ENCODE data around the gene DNAH6. TPM values are rescaled to one million over a fixed set of nuclear protein-coding genes. Genes with fewer than 3 reads are reported as not detected.

The DNAH6 gene
- total RNA-seq, 1 experiment from 2014 or later, result 0.26 TPM

- Mint-ChIP-seq H3K9me3 (peaks cover 21 to 23% of the 10 kb centered on the region in 2 experiments; a peak in 4 of 5 replicates), H3K27ac (no peak overlapping the region), H3K4me1 (peaks cover 3 to 8% of the 10 kb centered on the region in 2 experiments; a peak in 3 of 4 replicates), H3K36me3 (ENCODE audit: insufficient read depth in 1 of 3, low read depth in 3 of 3) (peaks cover 5 to 15% (median 7%) of the 10 kb centered on the region in 3 experiments; a peak in 5 of 7 replicates), H3K4me3 (no peak overlapping the region), H3K27me3 (ENCODE audit: low read depth) (peaks cover 2% of the 10 kb centered on the region; the same call in 1 of the 2 replicates)
- Histone ChIP-seq H3K18ac (ENCODE audit: insufficient read length, low read depth, low read length) (no peak overlapping the region), H3K27ac (ENCODE audit: insufficient read length, low read depth, low read length) (no peak overlapping the region), H4K5ac (ENCODE audit: insufficient read length, low read depth, low read length) (no peak overlapping the region), H4K20me1 (ENCODE audit: control insufficient read depth, insufficient read depth, insufficient read length) (no peaks in the 10 kb centered on the region), H2BK15ac (ENCODE audit: low read depth, low read length) (no peak overlapping the region), H3K9ac (ENCODE audit: extremely low read depth, insufficient read length, low read length) (no peak overlapping the region), H2BK120ac (ENCODE audit: low read depth, low read length, poor library complexity, severe bottlenecking) (no peak overlapping the region), H3K14ac (ENCODE audit: insufficient read depth, low read length) (no peak overlapping the region), H3K4me1 (ENCODE audit: insufficient read depth, low read length) (peaks cover 2% of the 10 kb centered on the region; the same call in 1 of the 2 replicates), H3K79me2 (ENCODE audit: insufficient read depth, low read length) (no peaks in the 10 kb centered on the region), H3K4me2 (ENCODE audit: insufficient read depth, insufficient read length, low read length) (no peak overlapping the region), H3K23me2 (ENCODE audit: insufficient read length, low read depth, low read length, poor library complexity, severe bottlenecking) (no peaks in the 10 kb centered on the region), H3K9me3 (ENCODE audit: control insufficient read depth, low read depth, low read length) (no peaks in the 10 kb centered on the region), H2BK12ac (ENCODE audit: insufficient read length, low read depth, low read length) (no peak overlapping the region), H3T11ph (ENCODE audit: low read length) (no peak overlapping the region), H3K23ac (ENCODE audit: insufficient read length, low read depth, low read length) (no peak overlapping the region), H2AK5ac (ENCODE audit: insufficient read length, low read length) (no peak overlapping the region), H2BK20ac (ENCODE audit: low read depth, low read length, poor library complexity, severe bottlenecking) (no peak overlapping the region), H3K56ac (ENCODE audit: insufficient read length, low read depth, low read length) (no peak overlapping the region), H2BK5ac (ENCODE audit: insufficient read length, low read length) (no peak overlapping the region), H2AFZ (ENCODE audit: low read length) (no peak overlapping the region), H3K4ac (ENCODE audit: low read depth, low read length) (no peak overlapping the region), H3K79me1 (ENCODE audit: insufficient read depth, low read depth, low read length, poor library complexity, severe bottlenecking) (no peaks in the 10 kb centered on the region), H3K27me3 (ENCODE audit: insufficient read depth, low read length) (no peaks in the 10 kb centered on the region), H4K91ac (ENCODE audit: insufficient read length, low read depth, low read length) (no peak overlapping the region), H4K8ac (replicated peaks; ENCODE audit: insufficient read length, low read depth, low read length) (no peak overlapping the region)
- DNase-seq, result no peak
- no CpG with 5 or more reads among the region's 1 CpG for WGBS (ENCODE audit: extremely low coverage, insufficient read length, low lambda C conversion rate)
- TF ChIP-seq CTCF (conservative IDR thresholded peaks at IDR 0.05), result no peak
Observed at GRCh38 chr2:84778911-84779690, 262.8 kb downstream of the DNAH6 start.
